Measurements from ENCODE around the gene MAP3K12. TPM values are rescaled to one million over a fixed set of nuclear protein-coding genes. Genes with fewer than 3 reads are reported as not detected.

Gene MAP3K12
- total and polyA plus RNA-seq, 10 of the 15 experiments (the other 5 are each of a cell fraction or from before 2014, with no cell fraction given) = 0.45 to 14.9 (median 6.9) TPM

GRCh38 chr12:53451661-53452158 lies 47.5 kb downstream of the MAP3K12 start, which contains the start of gene PCBP2:
Gene PCBP2, plus strand, starts transcription at chr12:53452102. Its CDS starts 2,699 bp downstream, at chr12:53454801.
- ChIA-PET CTCF (interaction anchor here (0.6 to 2.2 kb wide), 7 partner anchors 14 to 131 kb away, joined by 3 to 7 read pairs (median 4); partner anchors contain the start of genes MAP3K12 and TARBP2), SMC1A (ENCODE audit: uncharacterized antibody, unreplicated experiment) (interaction anchor here (1.8 kb wide), 1 partner anchor 19 kb away, joined by 5 read pairs; no protein-coding TSS in a partner anchor), RAD21 (ENCODE audit: unreplicated experiment) (interaction anchor here (1.0 kb wide), 1 partner anchor 49 kb away, joined by 4 read pairs; the partner anchor contains the start of gene TARBP2), POLR2A (interaction anchor here (1.4 kb wide), 1 partner anchor 73 kb away, joined by 10 read pairs; the partner anchor contains the start of gene SP1)
- no TSS peak for BruUV-seq (replicated peaks)
- Histone ChIP-seq H3K36me3 (ENCODE audit: control insufficient read depth in 2 of 2, insufficient read depth in 2 of 2, low read length in 1 of 2) (peaks cover 4 to 25% of the 10 kb centered on the region in 2 experiments), H3K9me3 (replicated peaks; ENCODE audit: control insufficient read depth, insufficient read depth, low read length) (no peaks in the 10 kb centered on the region), H3K79me2 (ENCODE audit: control insufficient read depth, insufficient read depth, low read length) (peaks cover 43% of the 10 kb centered on the region), H3K4me2 (ENCODE audit: control insufficient read depth, insufficient read depth) (peak within 1 kb of the TSS; percentile 83), H4K20me1 (ENCODE audit: control insufficient read depth, insufficient read depth) (peaks cover 9% of the 10 kb centered on the region), H3K4me3 (peak within 1 kb of the TSS; percentile 97), H3K9ac (ENCODE audit: control insufficient read depth, insufficient read depth, low read length) (peak within 1 kb of the TSS; percentile 96), H3K4me1 (ENCODE audit: control insufficient read depth, insufficient read depth, low read length) (peaks cover 5% of the 10 kb centered on the region), H3K27ac (ENCODE audit: control insufficient read depth, insufficient read depth) (peak within 1 kb of the TSS; percentile 92), H3K27me3 (replicated peaks in 1 of 2; ENCODE audit: control insufficient read depth in 2 of 2, insufficient read depth in 2 of 2, low read length in 1 of 2) (no peaks in the 10 kb centered on the region), H2AFZ (ENCODE audit: control insufficient read depth, low read depth, low read length) (peak within 1 kb of the TSS; percentile 86)
- WGBS (ENCODE audit: insufficient coverage, insufficient replicate concordance, low lambda C conversion rate, missing lambda C conversion rate) = under 1% methylated on average over 30 of the region's 32 CpGs
- FAIRE-seq (peak; percentile 96), ATAC-seq (peak; percentile 97), DNase-seq (ENCODE audit: low read depth, low spot score) (peak; percentile 96)
- in situ Hi-C loops (cut with MboI) (no loop called here), intact Hi-C loops (cut with micrococcal nuclease; ENCODE audit: unreplicated experiment) (loop anchor here (2.0 to 5.0 kb wide), 2 partner anchors 51 to 71 kb away; partner anchors contain the start of genes SP1 and TARBP2)
- TF ChIP-seq KLF5 (IDR thresholded peaks at IDR 0.05; ENCODE audit: partially characterized antibody) (no peak), NR2F1 (conservative IDR thresholded peaks at IDR 0.05) (no peak), ZBTB4 (CRISPR knock-in tag; IDR thresholded peaks at IDR 0.05) (no peak), EP300 (IDR thresholded peaks at IDR 0.05; ENCODE audit: borderline replicate concordance in 1 of 2, control insufficient read depth in 1 of 2, low read depth in 2 of 2, low read length in 2 of 2) (peak in 1 of 2 experiments; percentile 21; a peak in 1 of 4 replicates), SIX5 (IDR thresholded peaks at IDR 0.05; ENCODE audit: low read depth, low read length, severe bottlenecking) (peak; percentile 67), PKNOX1 (IDR thresholded peaks at IDR 0.05) (peak; percentile 66), HSF1 (IDR thresholded peaks at IDR 0.05; ENCODE audit: low read depth, low read length) (peak; percentile 68; the same call in 1 of the 2 replicates), SUPT20H (IDR thresholded peaks at IDR 0.05; ENCODE audit: borderline replicate concordance, control insufficient read depth, low read depth, low read length) (no peak), POLR2A (IDR thresholded peaks at IDR 0.05; ENCODE audit: low read depth, low read length) (peak; percentile 91), LARP7 (IDR thresholded peaks at IDR 0.05) (no peak), TCF7 (IDR thresholded peaks at IDR 0.05; ENCODE audit: borderline replicate concordance) (no peak), MLLT1 (IDR thresholded peaks at IDR 0.05) (peak; percentile 78), RELA (IDR thresholded peaks at IDR 0.05; ENCODE audit: borderline replicate concordance, partially characterized antibody) (peak; percentile 78), ATF7 (IDR thresholded peaks at IDR 0.05; ENCODE audit: low read depth) (peak; percentile 92)
